Measurements from ENCODE around the gene SYCE1L. TPM values are rescaled to one million over a fixed set of nuclear protein-coding genes. Genes with fewer than 3 reads are reported as not detected.
A peak's percentile ranks its signal among the peaks of the same experiment; 100 is the strongest.

SYCE1L gene
- total RNA-seq, 4 donors from 2014 or later, result 0.67 to 2.6 (median 1.2) TPM; not detected in 1

DNA sequence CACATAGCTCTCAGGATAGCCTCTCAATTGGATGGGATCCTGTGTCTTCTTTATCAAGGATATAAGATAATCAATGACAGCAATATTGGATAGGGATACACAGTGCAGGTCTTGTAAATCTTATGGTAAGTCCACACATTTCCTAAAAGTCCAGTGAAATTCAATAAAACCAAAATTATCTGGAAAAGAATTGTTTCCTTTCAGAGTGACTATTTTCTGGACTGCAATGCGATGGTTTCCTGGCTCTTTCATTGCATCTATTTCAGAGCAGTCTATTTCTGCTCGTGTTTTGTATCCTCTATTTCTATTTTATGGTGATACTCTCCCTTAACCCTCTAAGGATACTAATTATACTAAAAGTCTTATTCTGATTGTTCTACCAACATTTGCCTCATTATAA lies 32.5 kb upstream of the SYCE1L start:
- Histone ChIP-seq H3K9me3 (no peaks in the 10 kb centered on the region), H3K36me3 (no peaks in the 10 kb centered on the region), H3K27me3 (peaks cover 37% of the 10 kb centered on the region), H3K4me3 (no peak overlapping the region), H3K4me1 (no peaks in the 10 kb centered on the region), H3K27ac (no peak overlapping the region)
- TF ChIP-seq POLR2A (IDR thresholded peaks at IDR 0.05) (no peak), POLR2AphosphoS5 (IDR thresholded peaks at IDR 0.05) (no peak), EP300 (IDR thresholded peaks at IDR 0.05) (no peak)
- TF ChIP-seq, protein P1, sequence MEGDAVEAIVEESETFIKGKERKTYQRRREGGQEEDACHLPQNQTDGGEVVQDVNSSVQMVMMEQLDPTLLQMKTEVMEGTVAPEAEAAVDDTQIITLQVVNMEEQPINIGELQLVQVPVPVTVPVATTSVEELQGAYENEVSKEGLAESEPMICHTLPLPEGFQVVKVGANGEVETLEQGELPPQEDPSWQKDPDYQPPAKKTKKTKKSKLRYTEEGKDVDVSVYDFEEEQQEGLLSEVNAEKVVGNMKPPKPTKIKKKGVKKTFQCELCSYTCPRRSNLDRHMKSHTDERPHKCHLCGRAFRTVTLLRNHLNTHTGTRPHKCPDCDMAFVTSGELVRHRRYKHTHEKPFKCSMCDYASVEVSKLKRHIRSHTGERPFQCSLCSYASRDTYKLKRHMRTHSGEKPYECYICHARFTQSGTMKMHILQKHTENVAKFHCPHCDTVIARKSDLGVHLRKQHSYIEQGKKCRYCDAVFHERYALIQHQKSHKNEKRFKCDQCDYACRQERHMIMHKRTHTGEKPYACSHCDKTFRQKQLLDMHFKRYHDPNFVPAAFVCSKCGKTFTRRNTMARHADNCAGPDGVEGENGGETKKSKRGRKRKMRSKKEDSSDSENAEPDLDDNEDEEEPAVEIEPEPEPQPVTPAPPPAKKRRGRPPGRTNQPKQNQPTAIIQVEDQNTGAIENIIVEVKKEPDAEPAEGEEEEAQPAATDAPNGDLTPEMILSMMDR (IDR thresholded peaks at IDR 0.05), result no peak
- ATAC-seq, result no peak
- 51 to 61% methylated on average over 2 of the region's 2 CpGs for WGBS, 2 donors (ENCODE audit: low coverage in 1 of 2)

DNA sequence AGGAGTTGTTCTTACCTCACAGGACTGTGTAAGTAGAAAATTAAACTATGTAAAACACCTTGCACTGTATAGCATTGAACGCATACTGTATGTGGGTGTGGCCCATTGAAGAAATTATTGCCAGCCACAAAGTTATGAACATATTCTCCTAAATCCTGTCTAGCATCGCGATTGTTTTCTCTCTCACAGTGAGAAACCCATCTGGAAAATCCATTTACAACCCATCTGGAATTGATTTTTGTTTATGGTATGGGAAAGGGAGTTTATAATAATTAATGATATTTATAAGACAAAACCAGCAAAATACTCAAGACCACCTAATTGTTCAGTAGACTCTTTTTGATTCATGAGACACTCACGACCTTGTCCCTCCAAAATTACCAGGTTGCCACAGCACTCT lies 30.3 kb upstream of the SYCE1L start:
- TF ChIP-seq EP300 (IDR thresholded peaks at IDR 0.05) (no peak), POLR2AphosphoS5 (IDR thresholded peaks at IDR 0.05) (no peak), POLR2A (IDR thresholded peaks at IDR 0.05) (no peak)
- TF ChIP-seq, protein P1 (IDR thresholded peaks at IDR 0.05), result no peak
- peaks cover 37% of the 10 kb centered on the region for H3K27me3 ChIP-seq
- WGBS, 2 donors (ENCODE audit: low coverage in 1 of 2), result 60 to 74% methylated on average over 4 of the region's 4 CpGs
- no peak for ATAC-seq
- H3K27ac ChIP-seq, result no peak overlapping the region
- no peaks in the 10 kb centered on the region for H3K36me3 ChIP-seq
- no peaks in the 10 kb centered on the region for H3K9me3 ChIP-seq
- H3K4me3 ChIP-seq, result no peak overlapping the region
- H3K4me1 ChIP-seq, result no peaks in the 10 kb centered on the region

DNA sequence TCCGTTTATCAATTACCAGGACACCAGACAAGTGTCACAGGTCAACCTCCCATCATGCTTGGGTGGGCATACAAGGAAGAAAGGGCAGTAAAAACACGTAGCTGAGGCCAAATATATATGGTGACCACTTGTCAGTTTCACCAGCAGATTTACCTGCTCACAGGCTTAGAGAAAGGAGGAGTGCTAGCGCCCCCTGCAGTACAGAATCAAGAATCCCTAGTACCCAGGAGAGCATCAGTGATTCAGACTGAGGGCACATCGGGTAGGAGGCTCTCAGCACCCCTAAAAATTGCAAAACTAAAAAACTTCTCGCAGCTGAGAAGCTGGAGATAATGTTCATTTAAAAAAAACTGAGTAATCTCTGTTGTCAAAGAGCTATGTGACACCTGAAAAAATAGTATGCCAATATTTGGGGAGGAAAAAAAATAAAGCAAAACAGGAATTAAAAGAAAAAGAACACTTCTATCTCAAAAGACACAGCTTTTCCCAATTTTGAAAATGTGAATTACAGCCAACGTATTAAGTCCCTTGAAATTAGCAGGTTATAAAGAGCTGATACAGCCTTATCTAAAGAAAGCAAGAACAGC lies 29.5 kb upstream of the SYCE1L start:
- Histone ChIP-seq H3K4me3 (no peak overlapping the region), H3K27ac (no peak overlapping the region), H3K36me3 (no peaks in the 10 kb centered on the region), H3K4me1 (no peaks in the 10 kb centered on the region), H3K9me3 (no peaks in the 10 kb centered on the region), H3K27me3 (peaks cover 44% of the 10 kb centered on the region)
- 12% methylated on average over 6 of the region's 6 CpGs for WGBS, 2 donors (ENCODE audit: low coverage in 1 of 2)
- TF ChIP-seq POLR2AphosphoS5 (IDR thresholded peaks at IDR 0.05) (no peak), EP300 (IDR thresholded peaks at IDR 0.05) (no peak)
- TF ChIP-seq, protein P1 (IDR thresholded peaks at IDR 0.05), result peak in 1 of 4 experiments; percentile 46
- ATAC-seq, result no peak

DNA sequence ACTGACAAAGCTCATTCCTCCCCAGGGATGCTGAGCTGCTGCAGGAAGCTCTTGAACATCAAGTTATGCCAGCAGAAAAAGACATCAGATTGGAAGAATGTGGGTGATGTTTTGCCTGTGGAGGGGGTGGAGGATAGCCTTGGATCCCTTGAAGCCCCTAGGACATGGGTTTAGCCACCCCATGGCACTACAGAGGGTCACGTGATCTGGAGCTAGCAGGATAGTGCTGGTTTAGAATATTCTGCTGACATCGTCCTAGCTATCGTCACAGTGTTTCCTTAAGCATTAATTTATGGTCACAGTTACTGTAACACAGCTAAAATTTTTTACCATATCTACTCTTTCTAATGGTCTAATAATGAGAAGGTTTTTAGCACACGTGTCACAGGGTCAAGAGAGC lies 28.4 kb upstream of the SYCE1L start:
- Histone ChIP-seq H3K27me3 (peaks cover 44% of the 10 kb centered on the region), H3K36me3 (no peaks in the 10 kb centered on the region), H3K4me3 (no peak overlapping the region), H3K4me1 (no peaks in the 10 kb centered on the region), H3K27ac (no peak overlapping the region), H3K9me3 (no peaks in the 10 kb centered on the region)
- ATAC-seq, result no peak
- 47 to 49% methylated on average over 3 of the region's 4 CpGs for WGBS, 2 donors (ENCODE audit: low coverage in 1 of 2)
- TF ChIP-seq, protein P1 (IDR thresholded peaks at IDR 0.05), result no peak
- no peak for TF ChIP-seq POLR2AphosphoS5 (IDR thresholded peaks at IDR 0.05)
- TF ChIP-seq POLR2A (IDR thresholded peaks at IDR 0.05), result no peak
- no peak for TF ChIP-seq EP300 (IDR thresholded peaks at IDR 0.05)

Measured in gastroesophageal sphincter (tissue), 4 donors.